Muscle of back (tissue), 13 donors: ENCODE measurements around the gene MIP. TPM values are rescaled to one million over a fixed set of nuclear protein-coding genes. Genes with fewer than 3 reads are reported as not detected.
"Not testable (repeated sequence)": the region's sequence is repeated elsewhere in the genome, so short reads cannot be mapped to it uniquely, and the experiment has no call there.

ENCODE experiments used
- DNase-seq, 3 donors: peaks; one replicate each; pipeline versions ENCODE4 v3.0.0 to v3.0.0-alpha.2; 2013
- long read RNA-seq, 9 donors: transcript quantifications; one replicate each; lab custom pipeline, GENCODE V29; 2026
- polyA plus RNA-seq, 10 donors: library from polyadenylated mRNA; unstranded; fragments of 120-200 nt; gene quantifications; one replicate each; pipeline ENCODE4 v1.2.1, GENCODE V29; 2013; ENCODE audit not compliant: insufficient read length in 10 of 10

Gene MIP
- under 1 TPM in 1 of 10 donors, not detected in 9; 0.07 TPM for polyA plus RNA-seq
- long read RNA-seq, donor 1 = 0 reads
- long read RNA-seq, donor 2 = 0 reads
- long read RNA-seq, donor 3 = 0 reads
- long read RNA-seq, donor 4 = 0 reads
- long read RNA-seq, donor 5 = 0 reads
- long read RNA-seq, donor 6 = 0 reads
- long read RNA-seq, donor 7 = 0 reads
- long read RNA-seq, donor 8 = 0 reads
- long read RNA-seq, donor 9 = 0 reads

- DNase-seq = no peak
Observed at GRCh38 chr12:56454557-56454956, at the start of gene MIP. Gene MIP (minus strand): TSS chr12:56454657. CDS start chr12:56454613, 44 bp downstream.

DNA sequence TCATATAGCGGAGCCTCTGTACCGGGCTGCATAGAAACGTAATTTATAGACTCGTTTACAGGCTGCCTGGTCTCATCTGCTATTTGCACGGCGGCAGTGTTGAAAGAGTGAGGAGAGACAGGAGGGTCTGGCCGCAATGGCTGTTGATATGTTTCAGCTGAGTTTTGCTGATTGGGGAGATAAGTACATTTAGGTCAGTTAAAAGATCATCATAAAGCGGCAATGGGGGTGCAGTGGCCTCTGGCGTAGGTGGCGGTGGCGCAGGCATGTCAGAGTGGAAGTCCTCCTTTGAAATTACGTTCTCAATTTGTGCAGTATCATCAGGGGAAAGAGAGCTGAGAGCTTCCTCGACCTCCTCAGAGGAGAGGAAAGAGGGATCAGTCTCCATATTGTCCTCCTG lies 45.4 kb upstream of the MIP start:
- DNase-seq = not testable (repeated sequence)

GRCh38 chr12:56499452-56499851 lies 45.0 kb upstream of the MIP start:
- DNase-seq = not testable (repeated sequence)

- DNase-seq = not testable (repeated sequence)
Observed at GRCh38 chr12:56498126-56498902, 43.9 kb upstream of the MIP start.

DNA sequence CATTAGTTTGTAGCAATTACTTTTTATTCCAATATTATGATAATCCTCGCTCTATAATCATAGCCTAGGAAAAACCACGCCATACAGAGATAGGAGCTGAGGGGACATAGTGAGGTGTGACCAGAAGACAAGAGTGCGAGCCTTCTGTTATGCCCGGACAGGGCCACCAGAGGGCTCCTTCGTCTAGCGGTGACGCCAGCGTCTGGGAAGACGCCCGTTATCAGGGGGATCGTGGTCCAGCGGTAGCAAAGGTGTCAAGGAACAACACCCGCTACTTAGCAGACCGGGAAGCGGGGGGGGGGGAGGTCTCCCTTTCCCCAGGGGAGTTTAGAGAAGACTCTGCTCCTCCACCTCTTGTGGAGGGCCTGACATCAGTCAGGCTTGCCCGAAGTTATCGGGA lies 42.2 kb upstream of the MIP start:
- DNase-seq = peak in 2 of 3 donors; percentile 34 to 63

GRCh38 chr12:56494481-56494880 lies 40.0 kb upstream of the MIP start:
- DNase-seq = not testable (repeated sequence)

- not testable (repeated sequence) for DNase-seq
Observed at GRCh38 chr12:56494106-56494415, 39.6 kb upstream of the MIP start.

DNA sequence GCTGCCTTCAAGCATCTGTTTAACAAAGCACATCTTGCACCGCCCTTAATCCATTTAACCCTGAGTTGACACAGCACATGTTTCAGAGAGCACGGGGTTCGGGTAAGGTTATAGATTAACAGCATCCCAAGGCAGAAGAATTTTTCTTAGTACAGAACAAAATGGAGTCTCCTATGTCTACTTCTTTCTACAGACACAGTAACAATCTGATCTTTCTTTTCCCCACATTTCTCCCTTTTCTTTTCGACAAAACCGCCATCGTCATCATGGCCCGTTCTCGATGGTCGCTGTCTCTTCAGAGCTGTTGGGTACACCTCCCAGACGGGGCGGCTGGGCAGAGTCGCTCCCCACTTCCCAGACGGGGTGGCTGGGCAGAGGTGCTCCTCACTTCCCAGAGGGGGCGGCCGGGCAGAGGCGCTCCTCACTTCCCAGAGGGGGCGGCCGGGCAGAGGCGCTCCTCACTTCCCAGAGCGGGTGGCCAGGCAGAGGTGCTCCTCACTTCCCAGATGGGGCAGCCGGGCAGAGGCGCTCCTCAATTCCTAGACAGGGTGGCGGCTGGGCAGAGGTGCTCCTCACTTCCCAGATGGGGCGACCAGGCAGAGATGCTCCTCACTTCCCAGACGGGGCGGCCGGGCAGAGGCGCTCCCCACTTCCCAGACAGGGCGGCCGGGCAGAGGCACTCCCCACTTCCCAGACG lies 39.1 kb upstream of the MIP start:
- not testable (repeated sequence) for DNase-seq

- no peak for DNase-seq
Observed at GRCh38 chr12:56490360-56490759, 35.9 kb upstream of the MIP start.

DNA sequence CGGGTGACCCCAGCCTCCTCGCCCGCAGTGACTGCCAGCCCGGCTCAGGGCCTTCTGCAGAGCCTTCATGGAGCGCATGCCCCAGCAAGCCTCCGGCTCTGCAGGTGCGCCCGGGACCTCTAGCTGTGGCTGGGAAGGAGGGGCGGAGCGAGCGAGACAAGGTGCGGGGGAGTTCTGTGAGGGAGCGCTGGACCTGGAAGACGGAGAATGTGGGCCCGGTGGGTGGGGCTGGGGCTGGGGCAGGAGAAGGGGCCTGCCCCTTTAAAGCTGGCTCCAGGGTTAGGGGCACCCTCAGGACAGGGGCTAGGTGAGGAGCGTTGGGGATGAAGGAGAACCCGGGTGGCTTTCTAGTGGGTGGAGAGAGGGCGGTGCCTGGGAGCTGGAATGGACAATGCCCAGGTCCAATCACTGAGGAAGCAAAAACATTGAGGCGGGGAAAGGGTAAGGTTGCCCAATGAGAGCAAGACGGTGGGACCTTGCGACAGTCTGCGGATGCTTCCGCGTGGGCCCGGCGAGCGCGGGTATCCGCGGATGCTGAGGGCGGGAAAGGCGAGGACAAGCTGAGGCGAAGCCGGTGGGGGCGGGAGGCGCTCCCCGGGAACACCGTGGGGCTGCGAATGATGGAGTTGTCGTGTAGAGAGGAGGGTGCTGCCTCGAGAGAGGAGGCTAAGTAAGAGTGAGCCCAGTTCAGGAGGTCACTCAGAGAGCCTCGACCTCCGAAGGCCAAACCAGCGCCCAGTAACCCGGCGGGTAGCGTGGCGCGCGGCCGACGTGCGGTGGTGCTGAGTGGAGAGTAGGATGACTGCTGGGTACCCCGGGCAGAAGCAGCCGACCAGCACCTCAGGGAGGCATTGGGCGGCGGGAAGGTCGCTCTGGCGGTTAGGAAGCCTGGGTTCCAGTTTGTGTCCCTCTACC lies 33.8 kb upstream of the MIP start, which contains the start of gene GLS2:
Gene GLS2 (minus strand): TSS at position 121 of the 915 bp plus-strand sequence. CDS start 43 bp downstream, at position 78.
- peak; percentile 41 to 85 (median 68) for DNase-seq

GRCh38 chr12:56487448-56488040 lies 33.1 kb upstream of the MIP start:
- DNase-seq = peak in 2 of 3 donors; percentile 16 to 48

DNA sequence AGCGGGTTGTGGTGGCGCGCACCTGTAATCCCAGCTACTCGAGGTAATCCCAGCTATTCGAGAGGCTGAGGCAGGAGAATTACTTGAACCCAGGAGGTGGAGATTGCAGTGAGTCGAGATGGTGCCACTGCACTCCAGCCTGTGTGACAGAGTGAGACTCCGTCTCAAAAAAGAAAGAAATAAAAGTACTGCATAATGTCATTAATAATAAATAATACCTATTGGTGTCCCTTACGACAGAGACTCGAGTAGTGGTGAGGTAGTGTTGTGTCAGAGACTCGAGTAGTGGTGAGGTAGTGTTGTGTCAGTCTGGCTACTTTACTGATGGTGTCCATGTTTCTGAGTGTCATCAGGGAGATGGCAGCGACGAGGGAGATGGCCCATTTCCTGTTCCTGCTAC lies 32.2 kb upstream of the MIP start:
- no peak for DNase-seq

GRCh38 chr12:56484566-56484965 lies 30.1 kb upstream of the MIP start:
- no peak for DNase-seq

GRCh38 chr12:56479625-56480024 lies 25.2 kb upstream of the MIP start:
- DNase-seq = no peak

DNA sequence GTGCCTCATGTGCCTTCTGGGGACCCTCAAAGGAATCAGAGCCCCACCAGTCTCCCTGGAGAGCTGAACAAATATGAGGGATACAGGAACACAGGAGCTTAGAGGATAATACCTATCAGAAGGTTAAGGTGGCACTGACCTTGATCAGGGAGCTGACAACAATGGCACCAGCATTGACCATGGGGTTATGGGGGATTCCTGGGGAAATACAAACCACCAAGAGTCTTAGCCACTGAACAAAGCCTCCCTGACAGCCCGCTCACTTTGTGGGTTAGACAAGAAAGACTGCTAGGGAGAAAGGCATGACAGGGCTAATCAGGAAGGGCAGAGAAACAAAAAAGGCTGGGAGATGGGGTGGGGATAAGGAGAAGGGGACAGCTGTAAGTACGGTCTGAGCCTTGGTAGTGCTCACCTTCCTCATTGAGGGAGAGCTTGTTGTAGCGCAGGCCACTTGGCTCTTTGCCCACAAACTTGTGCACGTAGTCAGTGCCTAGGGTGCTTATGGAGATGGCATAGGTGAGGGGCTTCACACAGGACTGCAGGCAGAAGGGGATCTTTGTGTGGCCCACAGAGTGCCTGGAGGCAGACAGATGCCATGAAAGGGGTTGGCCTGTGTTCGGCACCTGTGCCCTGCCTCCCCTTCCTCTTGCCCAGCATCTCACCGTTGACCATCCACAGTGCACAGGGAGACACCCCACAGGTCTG lies 23.2 kb upstream of the MIP start:
- no peak for DNase-seq

GRCh38 chr12:56476972-56477432 lies 22.5 kb upstream of the MIP start:
- DNase-seq = no peak

- no peak for DNase-seq
Observed at GRCh38 chr12:56476143-56476542, 21.7 kb upstream of the MIP start.

DNA sequence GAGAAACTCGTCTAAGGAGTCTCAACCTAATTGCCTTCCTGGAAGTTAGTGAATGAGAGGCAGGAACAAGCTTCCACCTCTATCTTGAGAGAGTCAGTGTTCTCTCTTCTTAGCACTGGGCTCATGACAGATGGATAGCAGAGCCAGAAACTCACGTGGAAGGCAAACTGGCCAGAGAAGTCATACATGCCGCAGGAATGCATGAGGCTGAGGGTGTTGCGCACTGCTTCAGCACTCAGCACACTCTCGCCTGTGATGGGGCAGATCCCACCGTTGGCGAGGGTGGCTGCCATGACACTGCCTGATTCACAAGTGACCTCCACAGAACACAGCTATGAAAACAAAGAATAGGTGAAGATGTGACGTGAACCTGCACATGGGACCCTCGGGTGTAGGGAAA lies 19.9 kb upstream of the MIP start:
- DNase-seq = no peak

GRCh38 chr12:56469007-56469930 lies 14.8 kb upstream of the MIP start:
- DNase-seq = peak in 1 of 3 donors; percentile 31
